K562 (cell line): ENCODE measurements around the gene ANXA3. TPM values are rescaled to one million over a fixed set of nuclear protein-coding genes. Genes with fewer than 3 reads are reported as not detected.

Source experiments
- C11orf30 ChIP-seq: fragments of 450-650 bp; IDR thresholded peaks from 2 replicates; pipeline ENCODE4 v1.6.1; 2016; ENCODE audit warnings: low read depth, mild to moderate bottlenecking
- CEBPG ChIP-seq, 3 experiments: fragments of 200-800 bp in 1 of 3; sonication (Bioruptor generic) in 1 of 3; sonication (generic) in 1 of 3; formaldehyde crosslinking in 1 of 3; IDR thresholded peaks in 2 of 3; conservative IDR thresholded peaks in 1 of 3; 2 replicates each; pipeline versions ENCODE4 v1.6.1 to v1.8.0; 2016 to 2022; ENCODE audit warnings: missing compliant biosample characterization in 2 of 3, missing genetic modification characterization in 2 of 3, mild to moderate bottlenecking in 1 of 3, missing genetic modification reagents in 1 of 3
- ERF ChIP-seq: fragments of 450-650 bp; formaldehyde crosslinking; IDR thresholded peaks from 2 replicates; pipeline ENCODE4 v1.4.0; 2020; ENCODE audit warnings: mild to moderate bottlenecking, mixed read lengths
- ETV1 ChIP-seq: fragments of 450-650 bp; conservative IDR thresholded peaks from 2 replicates; pipeline ENCODE4 v1.6.1; 2016; ENCODE audit warnings: missing genetic modification characterization, control low read depth, low read depth, missing compliant biosample characterization
- GTF2A2 ChIP-seq: IDR thresholded peaks from 2 replicates; pipeline ENCODE4 v1.6.1; 2016; ENCODE audit warnings: mild to moderate bottlenecking, missing genetic modification characterization, missing compliant biosample characterization
- HNRNPL ChIP-seq: fragments of 200-400 bp; formaldehyde crosslinking; IDR thresholded peaks from 2 replicates; pipeline ENCODE4 v1.6.1; 2017; ENCODE audit warnings: low read depth, mild to moderate bottlenecking, low read length
- OTX1 ChIP-seq: fragments of 450-650 bp; formaldehyde crosslinking; IDR thresholded peaks from 2 replicates; pipeline ENCODE4 v1.4.0; 2022; ENCODE audit warnings: mild to moderate bottlenecking
- RUNX1 ChIP-seq: sonication (generic); IDR thresholded peaks from 2 replicates; pipeline ENCODE4 v1.6.1; 2016; ENCODE audit warnings: antibody characterized with exemption, low read depth
- TGIF2 ChIP-seq: sonication (generic); formaldehyde crosslinking; IDR thresholded peaks from 2 replicates; pipeline ENCODE4 v1.8.1; 2022; ENCODE audit warnings: mild to moderate bottlenecking, missing genetic modification reagents, moderate library complexity
- ZNF121 ChIP-seq: sonication (generic); formaldehyde crosslinking; conservative IDR thresholded peaks from 2 replicates; pipeline ENCODE4 v1.8.0; 2022; ENCODE audit warnings: missing genetic modification reagents
- polyA plus RNA-seq, 8 experiments: library from polyadenylated mRNA; depleted of rRNA in 4 of 8; stranded (reverse) in 5 of 8; unstranded in 3 of 8; fragments of >200 nt; fragmentation: Nextera tagmentation in 2 of 8; fragmentation: Illumina TruSeq in 1 of 8; extraction: Ambion mirVana in 2 of 8; extraction: Trizol in 1 of 8; gene quantifications; 2 replicates each; pipeline versions ENCODE4 v1.2.1 to v1.2.3, GENCODE V29; 2011 to 2014; ENCODE audit warnings: inconsistent platforms in 1 of 8, missing spikeins in 1 of 8
- total RNA-seq, 7 experiments: library from RNA; depleted of rRNA in 6 of 7; stranded (reverse); fragments of >200 nt in 6 of 7; fragmentation: Illumina TruSeq in 2 of 7; extraction: Trizol in 2 of 7; gene quantifications; 2 replicates each; pipeline versions ENCODE4 v1.2.1 to v1.2.3, GENCODE V29; 2011 to 2021; ENCODE audit warnings: low replicate concordance in 1 of 7
- TF ChIP-seq, protein P1 (sequence below): sonication (generic); formaldehyde crosslinking; IDR thresholded peaks from 2 replicates; pipeline ENCODE4 v1.8.0; 2022; ENCODE audit warnings: mild to moderate bottlenecking, missing genetic modification reagents
- TF ChIP-seq, protein P2 (sequence below): fragments of 250-450 bp; sonication (Bioruptor Pico); IDR thresholded peaks from 2 replicates; pipeline ENCODE4 v1.9.0; 2021; ENCODE audit warnings: mild to moderate bottlenecking, inconsistent platforms

ANXA3 gene
- total and polyA plus RNA-seq, 9 of the 15 experiments (the other 6 are each of a cell fraction or from before 2014, with no cell fraction given) = 6.3 to 15.5 (median 9.8) TPM

DNA sequence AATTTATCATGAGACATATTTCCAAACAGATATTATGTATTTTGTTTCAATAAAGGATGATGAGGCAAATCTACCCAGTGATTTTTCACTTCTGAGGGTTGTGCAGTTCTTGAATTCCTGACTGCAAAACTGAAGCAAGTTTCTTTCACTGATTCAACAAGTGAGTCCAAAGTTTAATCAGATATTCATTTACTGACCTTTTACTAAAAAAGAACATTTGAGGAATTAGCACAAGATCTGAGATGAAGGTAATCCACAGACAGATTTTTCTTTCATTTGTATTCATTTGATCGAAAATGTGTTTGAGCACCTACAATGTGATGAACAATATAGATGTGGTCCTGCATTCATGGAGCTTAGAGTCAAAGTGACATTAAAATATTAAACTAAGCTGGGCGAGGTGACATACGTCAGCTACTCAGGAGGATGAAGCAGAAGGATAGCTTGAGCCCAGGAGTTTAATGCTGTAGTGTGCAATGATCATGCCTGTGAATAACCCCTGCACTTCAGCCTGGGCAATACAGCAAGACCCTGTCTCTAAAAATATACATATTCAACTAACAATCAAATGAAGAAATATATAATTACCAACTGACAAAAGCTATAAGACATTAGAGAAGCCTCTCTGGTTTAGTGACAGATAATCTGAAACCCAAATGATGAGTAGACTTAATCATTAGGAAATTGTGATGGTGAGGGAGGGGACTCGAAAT lies 76.6 kb downstream of the ANXA3 start (continued):
- TF ChIP-seq OTX1 (CRISPR knock-in tag) = no peak
- TF ChIP-seq, protein P1, sequence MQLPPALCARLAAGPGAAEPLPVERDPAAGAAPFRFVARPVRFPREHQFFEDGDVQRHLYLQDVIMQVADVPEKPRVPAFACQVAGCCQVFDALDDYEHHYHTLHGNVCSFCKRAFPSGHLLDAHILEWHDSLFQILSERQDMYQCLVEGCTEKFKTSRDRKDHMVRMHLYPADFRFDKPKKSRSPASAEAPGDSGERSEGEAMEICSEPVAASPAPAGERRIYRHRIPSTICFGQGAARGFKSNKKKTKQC = no peak
- no peak for TF ChIP-seq HNRNPL
- TF ChIP-seq, protein P2, sequence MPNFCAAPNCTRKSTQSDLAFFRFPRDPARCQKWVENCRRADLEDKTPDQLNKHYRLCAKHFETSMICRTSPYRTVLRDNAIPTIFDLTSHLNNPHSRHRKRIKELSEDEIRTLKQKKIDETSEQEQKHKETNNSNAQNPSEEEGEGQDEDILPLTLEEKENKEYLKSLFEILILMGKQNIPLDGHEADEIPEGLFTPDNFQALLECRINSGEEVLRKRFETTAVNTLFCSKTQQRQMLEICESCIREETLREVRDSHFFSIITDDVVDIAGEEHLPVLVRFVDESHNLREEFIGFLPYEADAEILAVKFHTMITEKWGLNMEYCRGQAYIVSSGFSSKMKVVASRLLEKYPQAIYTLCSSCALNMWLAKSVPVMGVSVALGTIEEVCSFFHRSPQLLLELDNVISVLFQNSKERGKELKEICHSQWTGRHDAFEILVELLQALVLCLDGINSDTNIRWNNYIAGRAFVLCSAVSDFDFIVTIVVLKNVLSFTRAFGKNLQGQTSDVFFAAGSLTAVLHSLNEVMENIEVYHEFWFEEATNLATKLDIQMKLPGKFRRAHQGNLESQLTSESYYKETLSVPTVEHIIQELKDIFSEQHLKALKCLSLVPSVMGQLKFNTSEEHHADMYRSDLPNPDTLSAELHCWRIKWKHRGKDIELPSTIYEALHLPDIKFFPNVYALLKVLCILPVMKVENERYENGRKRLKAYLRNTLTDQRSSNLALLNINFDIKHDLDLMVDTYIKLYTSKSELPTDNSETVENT (CRISPR knock-in tag) = no peak
- TF ChIP-seq CEBPG (CRISPR knock-in tag; IDR thresholded peaks at IDR 0.05) = no peak
- TF ChIP-seq CEBPG (tag; conservative IDR thresholded peaks at IDR 0.05 in 1 of 2, IDR thresholded peaks at IDR 0.05 in 1 of 2) = 0 out of 4 replicates have a peak, but pooled peaks of 1 of the 2 experiments have one; percentile 9
- TF ChIP-seq C11orf30 = peak; percentile 4; the same call in 1 of the 2 replicates
- TF ChIP-seq TGIF2 (CRISPR knock-in tag) = no peak
- no peak for TF ChIP-seq RUNX1
- TF ChIP-seq ERF (CRISPR knock-in tag) = no peak
- no peak for TF ChIP-seq GTF2A2
- TF ChIP-seq ETV1 = no peak
- peak; percentile 73 for TF ChIP-seq ZNF121 (CRISPR knock-in tag)
